HuH-7.5 (cell line): ENCODE measurements around the gene CFAP100.

Source experiments
- DNase-seq: peaks from one replicate; pipeline ENCODE4 v3.0.0; 2011; ENCODE audit warnings: low spot score

The CFAP100 gene

DNA sequence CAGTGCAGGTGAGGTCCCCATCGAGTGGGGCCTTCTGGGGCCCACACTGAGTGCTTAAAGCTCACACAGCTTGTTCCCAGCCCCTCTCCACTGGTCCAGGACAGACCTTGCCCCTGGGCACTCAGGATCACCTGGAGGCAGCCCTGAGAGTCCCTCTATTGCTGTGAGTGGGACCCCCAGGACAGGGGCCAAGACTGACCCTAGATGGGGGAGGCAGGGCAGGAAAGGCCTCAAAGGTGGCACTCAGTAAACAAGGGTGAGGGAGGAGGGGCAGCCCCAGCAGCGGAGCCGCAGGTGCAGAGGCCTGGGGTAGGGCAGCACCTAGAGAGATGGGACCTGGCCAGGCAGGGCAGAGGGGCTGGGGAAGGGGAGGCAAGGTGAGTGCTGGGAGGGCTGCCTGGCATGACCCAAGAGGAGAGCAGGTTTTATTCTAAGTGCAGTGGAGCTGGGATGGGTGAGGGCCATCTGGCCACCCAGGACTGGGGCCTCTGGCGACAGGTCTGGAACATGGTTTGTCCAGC, 27.9 kb downstream of the CFAP100 start:
- no peak for DNase-seq

DNA sequence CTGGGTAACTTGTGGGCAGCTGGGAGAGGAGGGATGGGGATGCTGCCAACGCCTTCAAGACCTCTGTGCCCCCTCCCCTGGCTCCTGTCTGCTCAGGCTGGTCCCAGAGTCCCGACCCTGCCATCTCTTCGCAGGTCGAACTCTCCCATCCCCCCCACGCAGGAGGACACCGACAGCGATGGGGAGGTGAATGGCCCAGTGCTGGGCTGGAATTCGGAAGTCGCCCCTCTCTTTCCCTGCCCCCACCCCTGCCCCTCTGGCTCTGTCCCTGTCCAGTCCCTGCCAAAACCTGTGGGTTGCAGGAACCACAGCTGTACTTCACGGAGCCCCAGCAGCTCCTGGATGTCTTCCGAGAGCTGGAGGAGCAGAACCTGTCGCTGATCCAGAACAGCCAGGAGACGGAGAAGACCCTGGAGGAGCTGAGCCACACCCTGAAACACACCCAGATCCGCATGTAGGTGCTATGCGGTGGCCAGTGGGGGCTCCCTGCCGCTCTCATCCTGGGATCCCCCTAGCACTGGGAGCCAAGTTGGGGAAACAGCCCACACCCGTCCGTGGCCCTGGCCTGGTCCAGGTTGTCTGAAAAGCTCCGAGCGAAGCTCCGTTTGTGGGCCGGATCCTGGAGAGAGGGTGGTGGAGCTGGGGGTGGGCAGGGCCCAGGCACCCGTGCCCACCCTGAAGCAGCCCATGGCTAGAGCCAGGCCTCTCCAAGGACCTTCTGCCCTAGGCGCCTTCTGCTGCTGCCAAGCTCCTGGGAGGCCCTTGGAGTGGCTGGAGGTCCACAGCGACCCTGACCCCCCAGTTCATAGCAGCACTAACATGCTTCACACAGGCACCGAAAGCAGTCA, 28.7 kb downstream of the CFAP100 start:
- no peak for DNase-seq

- DNase-seq: no peak
Observed at GRCh38 chr3:126424039-126424717, 29.5 kb downstream of the CFAP100 start.

DNA sequence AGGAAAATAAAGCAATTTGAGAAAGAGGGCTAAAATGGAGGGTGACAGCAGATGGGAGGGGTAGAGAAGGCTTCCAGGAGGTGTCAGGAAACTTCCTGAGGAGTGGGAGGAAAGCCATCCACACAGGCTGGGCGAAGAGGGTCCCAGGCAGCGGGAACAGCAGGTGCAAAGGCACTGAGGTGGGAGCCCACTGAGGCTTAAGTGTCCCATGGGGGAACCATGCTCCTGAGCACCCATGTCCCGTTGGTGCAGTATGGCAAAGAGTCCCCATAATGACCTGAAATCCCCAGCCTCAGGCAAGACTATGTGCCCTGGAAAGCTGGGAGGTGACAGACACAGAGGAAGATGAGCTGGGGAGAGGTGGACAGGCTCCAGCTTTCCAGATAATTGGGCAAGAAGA, 30.0 kb downstream of the CFAP100 start:
- no peak for DNase-seq

GRCh38 chr3:126431103-126431534, 36.4 kb downstream of the CFAP100 start:
- no peak for DNase-seq

DNA sequence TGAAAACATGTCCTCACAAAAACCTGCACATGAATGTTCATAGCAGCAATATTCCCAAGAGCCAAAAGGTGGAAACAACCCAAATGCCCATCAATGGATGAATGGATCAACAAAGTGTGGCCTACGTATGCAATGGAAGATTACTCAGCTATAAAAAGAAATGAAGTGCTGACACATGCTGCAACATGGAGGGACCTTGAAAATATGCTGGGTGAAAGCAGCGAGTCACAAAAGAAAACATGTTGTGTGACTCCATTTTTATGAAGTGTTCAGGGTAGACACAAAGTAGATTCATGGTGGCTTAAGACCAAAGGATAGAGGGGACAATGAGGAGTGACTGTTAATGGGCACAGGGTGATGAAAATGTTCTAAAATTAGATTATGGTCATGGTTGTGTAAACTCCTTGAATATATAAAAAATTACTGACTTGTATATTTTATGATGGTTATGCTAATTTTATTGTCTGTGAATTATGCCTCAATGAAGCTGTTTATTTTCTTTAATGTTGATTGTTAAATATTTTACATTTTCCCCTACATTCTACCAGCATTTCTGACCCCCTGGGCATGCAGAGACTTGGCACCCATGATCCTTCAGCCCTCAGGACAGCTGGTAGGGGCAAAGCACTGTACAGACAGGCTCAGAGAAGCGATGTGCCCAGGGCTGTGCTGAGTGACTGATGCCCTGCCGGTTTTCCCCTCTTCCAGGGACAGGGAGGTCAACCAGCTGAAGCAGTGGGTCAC, 37.8 kb downstream of the CFAP100 start:
- no peak for DNase-seq

DNA sequence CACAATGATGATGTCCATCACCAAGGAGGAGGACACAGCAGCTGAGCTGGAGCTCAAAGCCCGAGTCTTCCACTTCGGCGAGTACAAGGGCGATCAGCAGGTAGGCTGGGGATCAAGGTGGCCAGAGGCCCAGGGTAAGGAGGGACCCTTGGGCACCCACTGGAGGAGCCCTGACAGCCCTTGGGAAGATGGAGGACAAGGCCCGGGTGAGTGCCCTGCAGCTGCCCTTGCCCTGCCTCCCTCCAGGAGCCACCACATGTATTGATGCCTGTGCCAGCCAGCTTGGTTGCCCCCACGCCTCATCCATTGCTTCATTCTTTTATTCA, 38.4 kb downstream of the CFAP100 start:
- DNase-seq: no peak

- no peak for DNase-seq
Observed at GRCh38 chr3:126433496-126434263, 39.0 kb downstream of the CFAP100 start.

GRCh38 chr3:126434264-126434590, 39.5 kb downstream of the CFAP100 start:
- DNase-seq: no peak

DNA sequence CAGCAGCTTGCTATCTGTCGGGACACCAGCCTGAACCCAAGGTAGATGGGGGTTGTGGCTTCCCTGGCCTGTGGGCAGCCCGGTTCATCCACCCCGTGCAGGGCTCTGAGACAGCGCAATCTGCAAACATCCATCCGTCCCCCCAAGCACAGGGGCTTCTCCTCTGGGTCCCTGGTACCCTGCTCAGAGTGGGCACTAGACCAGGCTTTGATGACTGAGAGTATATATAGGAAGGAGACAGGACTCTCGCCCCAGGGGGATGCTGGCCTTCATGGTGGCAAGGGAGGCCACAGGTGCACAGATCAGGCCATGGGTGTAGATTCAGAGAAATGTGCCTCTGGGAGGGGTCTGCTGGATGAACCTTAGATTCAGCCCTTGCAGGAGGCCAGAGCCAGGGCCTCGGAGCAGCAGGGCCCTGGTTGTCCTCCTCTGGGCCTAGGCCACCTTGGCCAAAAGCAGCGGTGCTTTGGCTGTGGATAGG, 40.3 kb downstream of the CFAP100 start:
- no peak for DNase-seq

- DNase-seq: no peak
Observed at GRCh38 chr3:126435456-126436315, 41.0 kb downstream of the CFAP100 start.

GRCh38 chr3:126436826-126437717, 42.4 kb downstream of the CFAP100 start:
- no peak for DNase-seq

DNA sequence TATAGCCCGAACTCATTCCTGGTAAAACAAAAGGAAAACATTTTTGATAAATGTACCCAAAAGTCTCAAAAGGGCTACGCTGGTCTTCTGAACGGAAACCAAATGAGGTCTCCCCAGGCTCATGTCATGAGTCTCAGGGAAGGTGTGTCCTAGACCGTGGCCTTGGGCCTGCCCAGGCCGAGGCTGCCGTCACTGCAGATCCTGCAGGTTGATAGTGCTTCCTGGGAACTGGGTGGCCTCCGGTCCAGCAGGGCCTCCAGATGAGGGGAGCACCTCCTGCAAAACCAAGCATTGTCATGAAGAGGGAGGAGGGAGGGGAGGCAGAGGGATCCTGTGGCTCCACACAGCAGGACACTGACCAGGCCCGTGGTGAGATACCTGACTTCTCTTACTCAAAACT, 43.5 kb downstream of the CFAP100 start:
- no peak for DNase-seq

- no peak for DNase-seq
Observed at GRCh38 chr3:126438746-126439145, 44.0 kb downstream of the CFAP100 start.

GRCh38 chr3:126439346-126439967, 44.7 kb downstream of the CFAP100 start:
- no peak for DNase-seq

- no peak for DNase-seq
Observed at GRCh38 chr3:126439968-126440708, 45.4 kb downstream of the CFAP100 start.

- DNase-seq: no peak
Observed at GRCh38 chr3:126440709-126440995, 45.9 kb downstream of the CFAP100 start.

- DNase-seq: no peak
Observed at GRCh38 chr3:126441256-126441880, 46.7 kb downstream of the CFAP100 start.
